Keratinocyte (primary cell): ENCODE measurements around the gene ATP6V1A.

Experiments
- CTCF ChIP-seq, 3 experiments: IDR thresholded peaks in 1 of 3; conservative IDR thresholded peaks in 1 of 3; optimal IDR thresholded peaks in 1 of 3; 2 replicates in 2 of 3; 3 replicates in 1 of 3; pipeline versions ENCODE3 to v1.5.1; 2011; ENCODE audit warnings: low read length in 3 of 3, mild to moderate bottlenecking in 3 of 3, moderate library complexity in 2 of 3, control low read depth in 1 of 3, inconsistent platforms in 1 of 3; ENCODE audit not compliant: insufficient read depth in 2 of 3; ENCODE audit errors: extremely low read depth in 1 of 3
- EZH2 ChIP-seq: IDR thresholded peaks from one replicate; pipeline ENCODE4 v1.6.1; 2012; ENCODE audit warnings: inconsistent platforms, mild to moderate bottlenecking, low read length, moderate library complexity

DNA sequence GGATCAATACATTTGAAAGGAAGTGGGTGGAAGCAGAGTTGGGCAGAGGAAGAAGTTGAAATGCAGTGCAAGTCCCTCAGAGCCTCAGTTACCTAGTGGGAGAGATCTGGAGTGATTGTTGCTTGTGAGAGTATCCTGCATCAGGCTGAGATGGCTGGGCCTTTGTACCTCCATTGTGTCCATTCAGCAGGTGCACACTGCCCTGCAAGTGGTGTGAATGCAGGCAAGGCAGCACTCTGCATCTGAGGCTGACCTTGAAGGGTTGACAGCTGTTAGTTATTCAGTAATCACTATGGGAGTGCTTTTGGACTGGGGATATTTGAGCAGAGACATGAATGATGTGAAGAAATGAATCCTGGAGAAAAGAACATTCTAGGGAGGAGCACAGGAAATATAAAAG, 25.2 kb downstream of the ATP6V1A start:
- TF ChIP-seq CTCF (optimal IDR thresholded peaks at IDR 0.05 in 1 of 3, IDR thresholded peaks at IDR 0.05 in 1 of 3, conservative IDR thresholded peaks at IDR 0.05 in 1 of 3; ENCODE audit: extremely low read depth in 1 of 3, insufficient read depth in 2 of 3, low read length in 3 of 3) = no peak
- TF ChIP-seq EZH2 = no peak
